Hepatic stellate cell (primary cell): ENCODE results near the gene CCL23.
A peak's percentile ranks its signal among the peaks of the same experiment; 100 is the strongest.

Source experiments
- DNase-seq: peaks from one replicate; pipeline ENCODE4 v3.0.0; 2011; ENCODE audit warnings: low spot score

The CCL23 gene

GRCh38 chr17:35969558-35970380 lies 48.0 kb downstream of the CCL23 start:
- peak; percentile 55 for DNase-seq

- no peak for DNase-seq
Observed at GRCh38 chr17:35968520-35969054, 49.2 kb downstream of the CCL23 start.

GRCh38 chr17:35965272-35965671 lies 52.5 kb downstream of the CCL23 start:
- DNase-seq = no peak

- no peak for DNase-seq
Observed at GRCh38 chr17:35963663-35964062, 54.1 kb downstream of the CCL23 start.
